Occipital lobe (tissue), 2 donors: ENCODE results near the gene YIPF2. TPM values are rescaled to one million over a fixed set of nuclear protein-coding genes. Genes with fewer than 3 reads are reported as not detected.
A peak's percentile ranks its signal among the peaks of the same experiment; 100 is the strongest.
"Not testable (repeated sequence)": the region's sequence is repeated elsewhere in the genome, so short reads cannot be mapped to it uniquely, and the experiment has no call there.

Experiments
- DNase-seq: peaks from one replicate; lab custom pipeline; 2025; lab: John Stamatoyannopoulos, UW
- total RNA-seq: library from RNA; depleted of rRNA; stranded (reverse); fragments of >200 nt; gene quantifications from one replicate; pipeline ENCODE4 v1.2.3, GENCODE V29; 2014

The YIPF2 gene
- total RNA-seq = 32.4 TPM

DNA sequence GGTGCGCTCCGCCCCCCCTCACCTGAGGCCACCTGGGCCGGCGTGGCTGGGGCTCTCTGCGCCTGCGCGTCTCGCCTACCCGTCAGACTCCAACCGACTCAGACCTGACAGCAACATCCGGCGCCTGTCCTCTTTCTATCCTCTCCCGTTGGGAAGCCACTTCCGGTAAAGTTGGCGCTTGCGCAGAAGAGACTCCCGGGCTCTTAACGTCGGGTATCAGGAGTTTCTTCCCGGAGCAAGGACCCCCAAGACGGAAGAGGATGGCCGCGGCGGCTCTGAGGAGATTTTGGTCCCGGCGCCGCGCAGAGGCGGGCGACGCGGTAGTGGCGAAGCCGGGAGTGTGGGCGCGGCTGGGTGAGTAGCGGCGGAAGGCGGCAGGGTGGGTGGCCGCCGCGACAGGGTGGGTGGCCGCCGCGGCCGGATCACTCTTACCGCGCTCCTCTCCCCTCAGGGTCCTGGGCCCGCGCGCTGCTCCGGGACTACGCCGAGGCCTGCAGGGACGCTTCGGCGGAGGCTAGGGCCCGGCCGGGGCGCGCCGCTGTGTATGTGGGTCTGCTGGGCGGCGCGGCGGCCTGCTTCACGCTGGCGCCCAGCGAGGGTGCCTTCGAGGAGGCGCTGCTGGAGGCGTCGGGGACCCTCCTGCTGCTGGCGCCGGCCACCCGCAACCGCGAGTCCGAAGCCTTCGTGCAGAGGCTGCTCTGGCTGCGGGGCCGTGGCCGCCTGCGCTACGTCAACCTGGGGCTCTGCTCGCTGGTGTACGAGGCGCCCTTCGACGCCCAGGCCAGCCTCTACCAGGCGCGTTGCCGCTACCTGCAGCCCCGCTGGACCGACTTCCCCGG lies at the start of gene YIPF2, which contains the start of gene TIMM29:
Gene YIPF2 (minus strand): TSS at position 77 of the 839 bp plus-strand sequence. CDS start 229 bp downstream, outside the sequence.
Gene TIMM29 (plus strand): TSS at position 249 of the 839 bp plus-strand sequence. CDS start 12 bp downstream, at position 261.
- DNase-seq = peak; percentile 93

GRCh38 chr19:10977742-10978092 lies 49.3 kb upstream of the YIPF2 start:
- DNase-seq = no peak

GRCh38 chr19:10976131-10976892 lies 47.9 kb upstream of the YIPF2 start:
- DNase-seq = no peak

DNA sequence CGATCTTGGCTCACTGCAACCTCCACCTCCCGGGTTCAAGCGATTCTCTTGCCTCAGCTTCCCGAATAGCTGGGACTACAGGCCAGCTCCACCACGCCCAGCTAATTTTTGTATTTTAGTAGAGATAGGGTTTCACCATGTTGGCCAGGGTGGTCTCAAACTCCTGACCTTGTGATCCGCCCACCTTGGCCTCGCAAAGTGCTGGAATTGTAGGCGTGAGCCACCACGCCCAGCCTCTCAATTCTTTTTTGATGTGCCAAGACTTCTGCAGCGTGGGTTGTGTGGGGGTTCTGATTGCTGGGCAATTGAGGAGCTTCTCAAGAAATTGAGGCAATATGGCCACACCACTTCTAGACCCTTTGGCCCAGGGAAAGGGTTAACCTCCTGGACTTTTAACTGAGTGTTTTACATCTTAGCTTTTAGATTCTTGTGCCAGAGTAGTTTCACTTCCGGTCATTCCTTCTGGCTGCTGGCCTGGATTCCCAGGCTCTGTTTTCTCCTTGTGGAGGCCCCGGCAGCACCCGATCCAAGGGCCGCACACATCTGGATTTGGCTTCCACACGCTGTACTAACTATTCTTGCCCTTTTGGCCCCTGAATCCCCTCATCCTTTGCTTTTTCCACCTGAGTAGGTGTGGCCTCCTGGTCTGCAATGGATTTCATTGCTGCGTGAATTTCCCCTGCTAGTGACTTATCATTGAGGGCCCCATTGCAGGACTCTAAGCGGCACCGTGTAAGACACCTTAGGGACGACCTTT lies 47.1 kb upstream of the YIPF2 start:
- DNase-seq = no peak

GRCh38 chr19:10971107-10971726 lies 42.8 kb upstream of the YIPF2 start:
- DNase-seq = no peak

GRCh38 chr19:10968527-10969135 lies 40.2 kb upstream of the YIPF2 start:
- DNase-seq = no peak

- DNase-seq = no peak
Observed at GRCh38 chr19:10966809-10967208, 38.4 kb upstream of the YIPF2 start.

DNA sequence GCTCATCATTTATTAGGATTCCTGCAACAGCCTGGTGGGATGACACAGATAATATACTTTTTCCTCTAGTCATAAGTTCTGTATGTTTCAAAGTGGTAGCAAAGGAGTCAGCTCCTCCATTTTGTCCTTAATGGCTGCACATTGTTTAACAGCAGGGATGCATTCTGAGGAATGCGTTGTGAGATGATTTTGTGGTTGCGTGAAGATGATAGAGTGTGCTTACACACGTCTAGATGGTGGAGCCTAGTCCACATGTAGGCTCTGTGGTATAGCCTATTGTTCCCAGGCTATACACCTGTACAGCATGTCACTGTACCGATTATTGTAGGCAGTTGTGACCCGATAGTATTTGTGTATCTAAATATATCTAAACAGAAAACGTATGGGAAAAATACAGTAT lies 37.0 kb upstream of the YIPF2 start:
- DNase-seq = no peak

DNA sequence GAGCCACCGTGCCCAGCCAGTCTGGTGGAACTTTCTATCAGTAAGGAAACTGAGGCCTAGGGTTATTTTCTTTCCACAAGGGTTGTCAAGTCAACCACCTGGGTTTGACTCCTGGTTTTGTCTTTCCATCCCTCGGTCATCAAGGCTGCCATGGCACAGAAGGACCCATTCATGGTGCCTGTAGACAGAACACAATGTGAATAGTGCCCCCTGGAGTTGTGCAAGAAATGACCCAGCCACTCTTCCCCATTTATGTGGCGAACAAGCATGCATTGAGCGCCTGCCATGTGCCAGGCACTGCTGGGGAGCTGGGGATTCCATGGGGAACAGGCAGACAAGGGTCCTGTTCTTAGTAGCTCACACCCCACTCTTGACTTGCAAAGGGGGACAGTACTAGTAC lies 36.5 kb upstream of the YIPF2 start:
- DNase-seq = no peak

GRCh38 chr19:10963865-10964264 lies 35.4 kb upstream of the YIPF2 start:
- DNase-seq = no peak

DNA sequence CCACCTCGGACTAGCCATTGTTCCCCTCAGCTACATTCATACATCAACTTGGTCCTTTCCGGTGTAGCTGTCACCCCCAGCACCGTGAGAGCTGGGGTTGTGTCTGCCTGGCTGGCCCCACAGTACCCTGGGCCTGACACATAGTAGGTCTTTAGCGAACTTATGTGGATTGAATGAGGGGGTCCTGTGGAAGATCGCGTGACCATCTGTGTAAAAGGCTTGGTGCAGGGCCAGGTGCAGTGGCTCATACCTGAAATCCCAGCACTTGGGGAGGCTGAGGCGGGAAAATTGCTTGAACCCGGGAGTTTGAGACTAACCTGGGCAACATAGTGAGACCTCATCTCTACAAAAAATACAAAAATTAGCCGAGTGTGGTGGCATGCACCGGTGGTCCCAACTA lies 34.4 kb upstream of the YIPF2 start:
- DNase-seq = no peak

DNA sequence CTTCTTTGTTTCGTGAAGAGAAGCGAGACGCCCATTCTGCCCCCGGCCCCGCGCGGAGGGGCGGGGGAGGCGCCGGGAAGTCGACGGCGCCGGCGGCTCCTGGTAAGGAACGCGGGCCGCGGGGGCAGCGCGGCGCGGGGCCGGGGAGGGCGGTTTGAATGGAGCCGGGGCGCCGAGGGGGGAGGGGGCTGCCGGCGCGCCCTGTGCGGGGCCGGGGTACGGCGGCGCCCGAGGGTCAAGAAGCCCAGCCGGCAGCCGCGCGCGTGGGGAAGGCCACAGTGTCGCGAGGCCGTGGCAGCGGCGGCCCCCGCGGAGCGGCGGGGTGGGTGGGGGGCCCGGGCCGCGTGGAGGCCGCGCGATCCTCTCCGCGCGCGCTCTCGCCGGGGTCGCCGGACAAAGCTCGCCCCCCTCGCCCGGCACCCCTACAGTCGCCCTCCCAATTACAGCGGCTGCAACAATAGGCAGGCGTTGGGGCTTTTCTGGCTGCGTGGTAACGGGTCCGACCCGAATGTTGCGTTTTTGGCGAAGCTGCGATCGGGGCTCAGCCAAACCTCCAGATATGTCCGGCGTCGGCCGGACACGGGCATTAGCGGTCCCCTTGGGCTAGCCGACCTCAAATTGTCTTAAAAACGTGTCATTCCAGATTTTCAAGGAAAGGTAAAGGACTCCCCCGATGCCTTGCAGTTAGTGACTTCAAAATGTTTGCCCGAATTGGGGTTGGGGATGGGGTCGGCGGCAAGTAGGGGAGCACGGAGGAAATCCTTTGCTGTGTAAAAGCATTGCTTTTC lies 32.8 kb upstream of the YIPF2 start:
- DNase-seq = no peak

DNA sequence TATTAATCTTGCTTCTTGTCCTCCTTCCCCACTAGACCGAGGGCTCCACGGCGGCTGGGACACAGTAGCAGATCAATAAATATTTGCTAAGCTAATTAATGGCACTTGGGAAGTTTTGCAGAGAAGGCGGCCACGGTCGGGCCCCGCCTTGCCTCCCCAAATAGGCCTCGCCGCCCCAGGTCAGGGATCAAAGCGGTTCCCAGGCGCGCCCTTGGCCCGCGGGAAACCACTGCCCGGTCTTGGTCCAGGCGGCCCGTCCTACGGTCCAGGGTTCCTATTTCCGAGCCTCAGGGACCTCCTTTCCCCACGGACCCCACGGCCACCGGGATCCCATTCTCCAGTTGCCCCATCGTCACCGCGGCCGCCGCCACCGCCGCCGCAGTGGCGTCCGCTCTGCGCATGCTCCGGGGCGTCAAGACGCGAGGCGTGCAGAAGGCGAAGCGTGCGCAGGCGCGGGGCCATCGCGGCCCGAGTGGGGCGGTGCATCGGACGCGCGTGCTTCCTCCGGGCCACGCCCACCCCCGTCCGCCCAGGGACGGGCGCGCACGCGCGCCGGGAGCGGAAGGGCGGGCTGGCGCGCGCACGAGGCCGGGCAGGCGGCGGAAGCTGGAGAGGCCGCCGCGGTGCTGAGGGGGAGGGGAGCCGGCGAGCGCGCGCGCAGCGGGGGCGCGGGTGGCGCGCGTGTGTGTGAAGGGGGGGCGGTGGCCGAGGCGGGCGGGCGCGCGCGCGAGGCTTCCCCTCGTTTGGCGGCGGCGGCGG lies 32.1 kb upstream of the YIPF2 start, which contains the start of gene SMARCA4:
Gene SMARCA4 (plus strand): TSS at position 717 of the 759 bp plus-strand sequence. CDS start 23,122 bp downstream, outside the sequence.
- DNase-seq = peak; percentile 92

DNA sequence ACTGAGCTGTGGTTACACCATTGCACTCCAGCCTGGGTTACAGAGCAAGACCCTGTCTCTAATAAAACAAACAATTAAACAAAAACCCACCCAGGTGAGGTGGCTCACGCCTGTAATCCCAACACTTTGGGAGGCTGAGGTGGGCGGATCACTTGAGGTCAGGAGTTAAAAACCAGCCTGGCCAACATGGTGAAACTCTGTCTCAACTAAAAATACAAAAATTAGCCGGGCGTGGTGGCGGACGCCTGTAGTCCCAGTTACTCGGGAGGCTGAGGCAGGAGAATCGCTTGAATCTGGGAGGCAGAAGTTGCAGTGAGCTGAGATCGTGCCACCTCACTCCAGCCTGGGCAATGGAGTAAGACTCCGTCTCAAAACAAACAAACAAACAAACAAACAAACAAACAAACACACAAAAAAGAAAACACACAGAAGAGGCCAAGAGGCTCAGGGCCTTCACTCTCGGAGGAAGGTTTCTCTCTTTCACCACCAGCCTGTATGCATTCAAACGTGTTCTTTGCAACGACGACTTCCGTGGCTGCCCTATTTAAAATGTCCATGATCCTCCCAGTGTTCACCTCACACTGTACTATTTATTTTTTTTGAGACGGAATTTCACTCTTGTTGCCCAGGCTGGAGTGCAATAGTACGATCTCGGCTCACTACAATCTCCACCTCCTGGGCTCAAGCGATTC lies 31.0 kb upstream of the YIPF2 start:
- not testable (repeated sequence) for DNase-seq

DNA sequence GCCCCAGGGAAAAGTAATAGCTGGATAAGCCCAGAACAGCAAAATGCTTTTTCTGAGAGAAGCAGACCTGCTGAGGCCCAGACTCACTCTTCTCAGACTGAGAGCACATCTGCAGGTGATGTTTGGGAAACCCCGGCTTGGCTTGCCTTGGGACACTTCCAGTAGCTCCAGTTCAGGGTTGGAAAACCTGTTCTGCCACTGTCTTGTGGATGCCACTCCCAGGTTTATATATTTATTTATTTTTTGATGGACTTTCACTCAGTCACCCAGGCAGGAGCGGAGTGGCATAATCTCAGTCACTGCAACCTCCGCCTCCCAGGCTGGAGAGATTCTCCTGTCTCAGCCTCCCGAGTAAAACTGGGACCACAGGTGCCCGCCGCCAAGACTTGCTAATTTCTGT lies 24.4 kb upstream of the YIPF2 start:
- DNase-seq = no peak

GRCh38 chr19:10946958-10947657 lies 18.7 kb upstream of the YIPF2 start:
- no peak for DNase-seq

- DNase-seq = no peak
Observed at GRCh38 chr19:10945264-10945663, 16.8 kb upstream of the YIPF2 start.

GRCh38 chr19:10943412-10943811 lies 15.0 kb upstream of the YIPF2 start:
- not testable (repeated sequence) for DNase-seq
